GM23248 (cell line): ENCODE measurements around the gene PKD1L1. TPM values are rescaled to one million over a fixed set of nuclear protein-coding genes. Genes with fewer than 3 reads are reported as not detected.
A peak's percentile ranks its signal among the peaks of the same experiment; 100 is the strongest.
"Not testable (repeated sequence)": the region's sequence is repeated elsewhere in the genome, so short reads cannot be mapped to it uniquely, and the experiment has no call there.

Experiments used
- DNase-seq: peaks from one replicate; pipeline ENCODE4 v3.0.0-alpha.2; 2015
- H2AFZ ChIP-seq: fragments of 200-600 bp; sonication (generic); 2 replicates; pipeline ENCODE4 v1.6.1; 2016; ENCODE audit warnings: antibody characterized with exemption
- H3F3A ChIP-seq: fragments of 200-600 bp; sonication (generic); 2 replicates; pipeline ENCODE4 v1.6.1; 2016; ENCODE audit warnings: mild to moderate bottlenecking, antibody characterized with exemption, mixed run types; ENCODE audit not compliant: insufficient read depth
- H3K27ac ChIP-seq: fragments of 200-600 bp; sonication (generic); 2 replicates; pipeline ENCODE4 v1.5.1; 2016; ENCODE audit warnings: mild to moderate bottlenecking
- H3K27me3 ChIP-seq: fragments of 200-600 bp; sonication (generic); replicated peaks from 2 replicates; pipeline ENCODE4 v1.6.1; 2016; ENCODE audit warnings: mild to moderate bottlenecking; ENCODE audit not compliant: insufficient read depth
- H3K36me3 ChIP-seq: fragments of 200-600 bp; sonication (generic); 2 replicates; pipeline ENCODE4 v1.6.1; 2016; ENCODE audit warnings: low read depth, mild to moderate bottlenecking
- H3K4me1 ChIP-seq: fragments of 200-600 bp; sonication (generic); 2 replicates; pipeline ENCODE4 v1.6.1; 2016; ENCODE audit warnings: mild to moderate bottlenecking; ENCODE audit not compliant: insufficient read depth
- H3K4me2 ChIP-seq: fragments of 200-600 bp; sonication (generic); one replicate; pipeline ENCODE4 v1.6.1; 2016; ENCODE audit warnings: mild to moderate bottlenecking; ENCODE audit not compliant: unreplicated experiment
- H3K4me3 ChIP-seq: fragments of 200-600 bp; sonication (generic); 2 replicates; pipeline ENCODE4 v1.5.1; 2016; ENCODE audit warnings: mild to moderate bottlenecking
- H3K79me2 ChIP-seq: fragments of 200-600 bp; sonication (generic); 2 replicates; pipeline ENCODE4 v1.6.1; 2016; ENCODE audit warnings: mild to moderate bottlenecking; ENCODE audit not compliant: insufficient read depth
- H3K9ac ChIP-seq: fragments of 200-600 bp; sonication (generic); 2 replicates; pipeline ENCODE4 v1.6.1; 2016; ENCODE audit warnings: mild to moderate bottlenecking
- H3K9me2 ChIP-seq: fragments of 200-600 bp; sonication (generic); 2 replicates; pipeline ENCODE4 v1.6.1; 2016; ENCODE audit warnings: mixed run types, mild to moderate bottlenecking, moderate library complexity; ENCODE audit not compliant: insufficient read depth
- H3K9me3 ChIP-seq: fragments of 200-600 bp; sonication (generic); one replicate; pipeline ENCODE4 v1.6.1; 2017; ENCODE audit warnings: low read depth
- H4K20me1 ChIP-seq: fragments of 200-600 bp; sonication (generic); 2 replicates; pipeline ENCODE4 v1.6.0; 2016; ENCODE audit not compliant: insufficient read depth
- EZH2 ChIP-seq: fragments of 200-600 bp; sonication (generic); IDR thresholded peaks from 2 replicates; pipeline ENCODE4 v1.6.1; 2018; ENCODE audit warnings: antibody characterized with exemption, mild to moderate bottlenecking; ENCODE audit not compliant: insufficient read depth, poor library complexity, severe bottlenecking
- EZH2phosphoT487 ChIP-seq: fragments of 200-600 bp; sonication (generic); IDR thresholded peaks from 2 replicates; pipeline ENCODE4 v1.6.1; 2018; ENCODE audit warnings: antibody characterized with exemption, moderate library complexity, mild to moderate bottlenecking, low read depth; ENCODE audit not compliant: insufficient read depth
- WGBS, 2 experiments: methylation state at CpG; one replicate each; pipeline ENCODE4 v1.1.6; 2015 to 2017; ENCODE audit warnings: low lambda C conversion rate in 2 of 2, low coverage in 1 of 2; ENCODE audit errors: missing lambda C conversion rate in 2 of 2; 5-methylcytosine and 5-hydroxymethylcytosine counted together
- in situ Hi-C: fragments of 300-500 bp; cut with MboI; formaldehyde crosslinking; loops from 2 replicates; pipeline ENCODE4 v1.15.0; 2020
- polyA plus RNA-seq: library from polyadenylated mRNA; unstranded; fragments of >200 nt; fragmentation: Nextera tagmentation; extraction: Ambion mirVana; gene quantifications from 2 replicates; pipeline ENCODE4 v1.2.1, GENCODE V29; 2016
- total RNA-seq: library from RNA; depleted of rRNA; stranded (reverse); fragments of >200 nt; shearing (Covaris generic); gene quantifications from 2 replicates; pipeline ENCODE4 v1.2.3, GENCODE V29; 2014

Gene PKD1L1
- total and polyA plus RNA-seq, 2 experiments from 2014 or later, result 0.06 to 0.11 TPM

GRCh38 chr7:47991270-47991669 lies 43.0 kb upstream of the PKD1L1 start:
- Histone ChIP-seq H3F3A (peaks cover 5% of the 10 kb centered on the region; the same call in 1 of the 2 replicates), H3K9me2 (no peaks in the 10 kb centered on the region), H3K79me2 (no peaks in the 10 kb centered on the region), H3K27me3 (no peaks in the 10 kb centered on the region), H3K9me3 (no peaks in the 10 kb centered on the region), H3K4me1 (peaks cover 6% of the 10 kb centered on the region; the same call in 1 of the 2 replicates), H4K20me1 (no peaks in the 10 kb centered on the region), H3K4me2 (peak overlapping the region; percentile 86), H3K36me3 (no peaks in the 10 kb centered on the region), H3K4me3 (peak overlapping the region; percentile 75), H3K9ac (0 out of 2 replicates have a peak overlapping the region, but pooled peaks have one; percentile 23), H3K27ac (no peak overlapping the region), H2AFZ (peak overlapping the region; percentile 97)
- no peak for TF ChIP-seq EZH2
- no peak for TF ChIP-seq EZH2phosphoT487
- WGBS, 2 experiments, result 93 to 95% methylated on average over 1 of the region's 1 CpG
- in situ Hi-C loops, result loop anchor here (5.0 kb wide), 1 partner anchor 121 kb away; no protein-coding TSS in a partner anchor
- no peak for DNase-seq

GRCh38 chr7:47990592-47990991 lies 42.3 kb upstream of the PKD1L1 start:
- in situ Hi-C loops, result loop anchor here (5.0 kb wide), 1 partner anchor 122 kb away; no protein-coding TSS in a partner anchor
- H4K20me1 ChIP-seq, result no peaks in the 10 kb centered on the region
- no peak overlapping the region for H3K27ac ChIP-seq
- no peaks in the 10 kb centered on the region for H3K27me3 ChIP-seq
- no peak overlapping the region for H2AFZ ChIP-seq
- peaks cover 5% of the 10 kb centered on the region; the same call in 1 of the 2 replicates for H3F3A ChIP-seq
- no peak for DNase-seq
- no peaks in the 10 kb centered on the region for H3K36me3 ChIP-seq
- H3K9me3 ChIP-seq, result no peaks in the 10 kb centered on the region
- H3K79me2 ChIP-seq, result no peaks in the 10 kb centered on the region
- H3K4me2 ChIP-seq, result no peak overlapping the region
- WGBS, 2 experiments, result 97% methylated on average over 5 of the region's 5 CpGs
- H3K9me2 ChIP-seq, result no peaks in the 10 kb centered on the region
- TF ChIP-seq EZH2, result no peak
- TF ChIP-seq EZH2phosphoT487, result no peak
- H3K4me1 ChIP-seq, result peaks cover 6% of the 10 kb centered on the region; the same call in 1 of the 2 replicates
- H3K4me3 ChIP-seq, result no peak overlapping the region
- H3K9ac ChIP-seq, result no peak overlapping the region

GRCh38 chr7:47989607-47990400 lies 41.5 kb upstream of the PKD1L1 start:
- not testable (repeated sequence) for H3K4me2 ChIP-seq, H3K79me2 ChIP-seq, H3K27ac ChIP-seq, DNase-seq, H3K27me3 ChIP-seq, H3K36me3 ChIP-seq, H3K4me3 ChIP-seq, H3K9me2 ChIP-seq, H3K9me3 ChIP-seq, H3F3A ChIP-seq, H4K20me1 ChIP-seq, H2AFZ ChIP-seq, H3K9ac ChIP-seq, H3K4me1 ChIP-seq
- 67 to 73% methylated on average over 10 of the region's 10 CpGs for WGBS, 2 experiments
- in situ Hi-C loops, result loop anchor here (5.0 to 10.0 kb wide), 2 partner anchors 105 to 122 kb away; no protein-coding TSS in a partner anchor

GRCh38 chr7:47988496-47989386 lies 40.5 kb upstream of the PKD1L1 start:
- no peak for TF ChIP-seq EZH2
- TF ChIP-seq EZH2phosphoT487, result no peak
- WGBS, 2 experiments, result 64% methylated on average over 8 of the region's 8 CpGs
- H3F3A ChIP-seq, result peaks cover 5% of the 10 kb centered on the region; the same call in 1 of the 2 replicates
- in situ Hi-C loops, result loop anchor here (10.0 kb wide), 1 partner anchor 106 kb away; no protein-coding TSS in a partner anchor
- no peak overlapping the region for H3K9ac ChIP-seq
- no peak overlapping the region for H3K4me2 ChIP-seq
- no peaks in the 10 kb centered on the region for H3K27me3 ChIP-seq
- H2AFZ ChIP-seq, result no peak overlapping the region
- H3K9me2 ChIP-seq, result no peaks in the 10 kb centered on the region
- H3K79me2 ChIP-seq, result no peaks in the 10 kb centered on the region
- peaks cover 6% of the 10 kb centered on the region; the same call in 1 of the 2 replicates for H3K4me1 ChIP-seq
- no peaks in the 10 kb centered on the region for H4K20me1 ChIP-seq
- H3K27ac ChIP-seq, result no peak overlapping the region
- H3K4me3 ChIP-seq, result no peak overlapping the region
- no peaks in the 10 kb centered on the region for H3K36me3 ChIP-seq
- DNase-seq, result peak; percentile 44
- no peaks in the 10 kb centered on the region for H3K9me3 ChIP-seq
